Activated naive CD4-positive, alpha-beta T cell treated with anti-CD3 and anti-CD28 coated beads, Interleukin-2, amount 50 U/mL, for 16 hours (primary cell): Measurements from ENCODE around the gene SPON2.
A peak's percentile ranks its signal among the peaks of the same experiment; 100 is the strongest.
"Not testable (repeated sequence)": the region's sequence is repeated elsewhere in the genome, so short reads cannot be mapped to it uniquely, and the experiment has no call there.

Experiments
- DNase-seq: peaks from one replicate; pipeline ENCODE4 v3.0.0-alpha.2; 2020

The SPON2 gene

GRCh38 chr4:1139860-1140259 is 32.5 kb downstream of the SPON2 start:
- no peak for DNase-seq

- no peak for DNase-seq
Measured at GRCh38 chr4:1137850-1138249, 34.5 kb downstream of the SPON2 start.

GRCh38 chr4:1137063-1137776 is 35.2 kb downstream of the SPON2 start:
- DNase-seq = no peak

- no peak for DNase-seq
Measured at GRCh38 chr4:1136048-1136447, 36.3 kb downstream of the SPON2 start.

- DNase-seq = no peak
Measured at GRCh38 chr4:1133033-1133432, 39.4 kb downstream of the SPON2 start.

- DNase-seq = peak; percentile 72
Measured at GRCh38 chr4:1130316-1131186, 41.8 kb downstream of the SPON2 start.

GRCh38 chr4:1126506-1126905 is 45.9 kb downstream of the SPON2 start:
- no peak for DNase-seq

GRCh38 chr4:1125466-1125865 is 46.9 kb downstream of the SPON2 start:
- DNase-seq = not testable (repeated sequence)

GRCh38 chr4:1124818-1125217 is 47.6 kb downstream of the SPON2 start:
- no peak for DNase-seq

GRCh38 chr4:1122505-1122904 is 49.9 kb downstream of the SPON2 start:
- no peak for DNase-seq
